GM10266 (cell line): ENCODE data around the gene THAP5.
"Not testable (repeated sequence)": the region's sequence is repeated elsewhere in the genome, so short reads cannot be mapped to it uniquely, and the experiment has no call there.

Experiments
- DNase-seq: peaks from one replicate; pipeline ENCODE4 v3.0.0; 2012; ENCODE audit errors: extremely low spot score
- CTCF ChIP-seq: IDR thresholded peaks from 2 replicates; pipeline ENCODE4 v1.5.1; 2012; ENCODE audit warnings: mild to moderate bottlenecking, low read depth; ENCODE audit not compliant: control insufficient read depth, insufficient read depth; ENCODE audit errors: missing control alignments

THAP5 gene

GRCh38 chr7:108557191-108557590 lies 12.3 kb downstream of the THAP5 start:
- TF ChIP-seq CTCF: no peak
- DNase-seq: no peak

GRCh38 chr7:108556665-108557064 lies 12.8 kb downstream of the THAP5 start:
- DNase-seq: not testable (repeated sequence)

- not testable (repeated sequence) for DNase-seq
Measured at GRCh38 chr7:108548141-108548896, 21.2 kb downstream of the THAP5 start.

- no peak for TF ChIP-seq CTCF
- DNase-seq: no peak
Measured at GRCh38 chr7:108541478-108541877, 28.0 kb downstream of the THAP5 start.

DNA sequence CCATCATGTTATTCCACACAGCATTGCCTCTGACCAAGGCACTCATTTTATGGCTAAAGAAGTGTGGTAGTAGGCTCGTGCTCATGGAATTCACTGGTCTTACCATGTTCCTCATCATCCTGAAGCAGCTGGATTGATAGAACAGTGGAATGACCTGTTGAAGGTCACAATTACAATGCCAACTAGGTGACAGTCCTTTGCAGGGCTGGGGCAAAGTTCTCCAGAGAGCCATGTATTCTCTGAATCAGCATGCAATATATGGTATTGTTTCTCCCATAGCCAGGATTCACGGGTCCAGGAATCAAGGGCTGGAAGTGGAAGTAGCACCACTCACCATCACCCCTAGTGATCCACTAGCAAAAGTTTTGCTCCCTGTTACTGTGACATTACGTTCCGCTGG lies 30.8 kb downstream of the THAP5 start:
- not testable (repeated sequence) for DNase-seq

GRCh38 chr7:108538236-108538635 lies 31.3 kb downstream of the THAP5 start:
- not testable (repeated sequence) for DNase-seq

GRCh38 chr7:108537229-108537628 lies 32.3 kb downstream of the THAP5 start:
- TF ChIP-seq CTCF: no peak
- DNase-seq: no peak

DNA sequence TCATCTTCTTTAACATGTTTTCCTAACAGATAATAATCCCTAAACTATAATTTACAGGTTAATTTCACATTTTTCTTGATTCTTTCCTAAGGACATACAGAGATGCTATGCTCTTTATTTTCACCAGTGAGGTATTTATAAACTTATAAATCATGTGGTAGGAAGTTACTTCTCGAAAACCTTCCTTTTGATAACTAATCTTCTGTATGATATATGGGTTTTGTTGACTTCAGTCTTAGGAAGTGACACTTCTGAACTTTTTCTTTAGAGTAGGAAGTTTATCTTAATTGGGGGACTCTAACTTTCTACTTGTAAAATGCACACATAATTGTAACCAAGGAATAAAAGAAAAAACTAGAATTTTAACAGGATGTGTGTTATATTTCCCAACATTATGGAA lies 33.8 kb downstream of the THAP5 start:
- DNase-seq: no peak
- TF ChIP-seq CTCF: no peak

- DNase-seq: no peak
- no peak for TF ChIP-seq CTCF
Measured at GRCh38 chr7:108535257-108535656, 34.2 kb downstream of the THAP5 start.

- TF ChIP-seq CTCF: no peak
- DNase-seq: no peak
Measured at GRCh38 chr7:108533712-108534111, 35.8 kb downstream of the THAP5 start.
